NCI-H2107 treated with DMSO at 0.1 percent for 48 hours (cell line): ENCODE measurements around the gene PCDHAC2.
A peak's percentile ranks its signal among the peaks of the same experiment; 100 is the strongest.

Source experiments
- DNase-seq: peaks from one replicate; lab custom pipeline; 2025; ENCODE audit not compliant: unreplicated experiment; lab: John Stamatoyannopoulos, UW

PCDHAC2 gene

GRCh38 chr5:140966293-140967225, at the start of gene PCDHAC2:
TSS of gene PCDHAC2 (plus strand) at chr5:140966476. CDS start at chr5:140966767, 291 bp downstream.
- peak; percentile 8 for DNase-seq

- DNase-seq = no peak
Measured at GRCh38 chr5:140923601-140924000, 42.7 kb upstream of the PCDHAC2 start.

GRCh38 chr5:140925806-140926442, 40.4 kb upstream of the PCDHAC2 start, which contains the start of gene PCDHAC1:
TSS of gene PCDHAC1 (plus strand) at chr5:140926299. CDS start at chr5:140926893, 594 bp downstream.
- DNase-seq = no peak

GRCh38 chr5:140926443-140927227, 39.6 kb upstream of the PCDHAC2 start:
- DNase-seq = peak; percentile 56

GRCh38 chr5:140927228-140927573, 39.1 kb upstream of the PCDHAC2 start:
- no peak for DNase-seq

GRCh38 chr5:140934964-140935606, 31.2 kb upstream of the PCDHAC2 start:
- DNase-seq = no peak

- DNase-seq = no peak
Measured at GRCh38 chr5:140946578-140946977, 19.7 kb upstream of the PCDHAC2 start.

GRCh38 chr5:140951636-140952035, 14.6 kb upstream of the PCDHAC2 start:
- DNase-seq = no peak

- DNase-seq = no peak
Measured at GRCh38 chr5:140953234-140953633, 13.0 kb upstream of the PCDHAC2 start.

GRCh38 chr5:140962190-140962589, 4.1 kb upstream of the PCDHAC2 start:
- DNase-seq = no peak

- no peak for DNase-seq
Measured at GRCh38 chr5:140964356-140964755, 1.9 kb upstream of the PCDHAC2 start.

- DNase-seq = no peak
Measured at GRCh38 chr5:140965905-140966292, 377 bp upstream of the PCDHAC2 start.

GRCh38 chr5:140967226-140967893, 1.1 kb downstream of the PCDHAC2 start:
- DNase-seq = no peak

- no peak for DNase-seq
Measured at GRCh38 chr5:140969880-140970279, 3.6 kb downstream of the PCDHAC2 start.

- no peak for DNase-seq
Measured at GRCh38 chr5:140973550-140973949, 7.3 kb downstream of the PCDHAC2 start.

GRCh38 chr5:140977003-140977402, 10.7 kb downstream of the PCDHAC2 start:
- DNase-seq = no peak

- DNase-seq = no peak
Measured at GRCh38 chr5:140978260-140978659, 12.0 kb downstream of the PCDHAC2 start.

- no peak for DNase-seq
Measured at GRCh38 chr5:140978983-140979382, 12.7 kb downstream of the PCDHAC2 start.

GRCh38 chr5:140982083-140982716, 15.9 kb downstream of the PCDHAC2 start:
- no peak for DNase-seq

GRCh38 chr5:140986117-140986521, 19.8 kb downstream of the PCDHAC2 start:
- no peak for DNase-seq
